Esophagus (tissue), 2 donors: ENCODE measurements around the gene NOVA2. TPM values are rescaled to one million over a fixed set of nuclear protein-coding genes. Genes with fewer than 3 reads are reported as not detected.

Experiments used
- H3K27ac ChIP-seq, 2 donors: one replicate each; pipeline ENCODE4 v1.5.1; 2013; ENCODE audit warnings: low read depth in 2 of 2, mild to moderate bottlenecking in 2 of 2, inconsistent platforms in 1 of 2, low read length in 1 of 2, moderate library complexity in 1 of 2
- H3K27me3 ChIP-seq, 2 donors: one replicate each; pipeline ENCODE4 v1.6.1; 2013; ENCODE audit warnings: low read length in 2 of 2, control low read depth in 1 of 2, mild to moderate bottlenecking in 1 of 2; ENCODE audit not compliant: insufficient read depth in 2 of 2, control insufficient read depth in 1 of 2
- H3K36me3 ChIP-seq, 2 donors: one replicate each; pipeline ENCODE4 v1.6.1; 2013; ENCODE audit warnings: low read length in 1 of 2; ENCODE audit not compliant: control insufficient read depth in 2 of 2, insufficient read depth in 2 of 2
- H3K4me1 ChIP-seq, 2 donors: one replicate each; pipeline ENCODE4 v1.6.1; 2013; ENCODE audit warnings: low read length in 1 of 2; ENCODE audit not compliant: control insufficient read depth in 2 of 2, insufficient read depth in 2 of 2
- H3K4me3 ChIP-seq, 2 donors: one replicate each; pipeline ENCODE4 v1.5.1; 2013; ENCODE audit warnings: low read length in 2 of 2, mild to moderate bottlenecking in 2 of 2, low read depth in 1 of 2, moderate library complexity in 1 of 2
- H3K9me3 ChIP-seq, 2 donors: one replicate each; pipeline ENCODE4 v1.6.1; 2013; ENCODE audit warnings: mild to moderate bottlenecking in 2 of 2, low read depth in 1 of 2, low read length in 1 of 2, moderate library complexity in 1 of 2; ENCODE audit not compliant: control insufficient read depth in 2 of 2, insufficient read depth in 1 of 2
- WGBS, 2 donors: extraction: QIAGEN DNeasy Blood & Tissue Kit; methylation state at CpG; one replicate each; pipeline ENCODE4 v1.1.7; 2013; 5-methylcytosine and 5-hydroxymethylcytosine counted together
- polyA plus RNA-seq, 2 donors: library from polyadenylated mRNA; stranded (reverse); fragments of 200-250 nt; gene quantifications; one replicate each; pipeline ENCODE4 v1.2.3, GENCODE V29; 2013
- donor health status: healthy with polysubstance abuse.
- donor health status: Bipolar disorder and iron deficiency.

NOVA2 gene
- polyA plus RNA-seq, 2 donors, result 0.31 to 1.0 TPM

DNA sequence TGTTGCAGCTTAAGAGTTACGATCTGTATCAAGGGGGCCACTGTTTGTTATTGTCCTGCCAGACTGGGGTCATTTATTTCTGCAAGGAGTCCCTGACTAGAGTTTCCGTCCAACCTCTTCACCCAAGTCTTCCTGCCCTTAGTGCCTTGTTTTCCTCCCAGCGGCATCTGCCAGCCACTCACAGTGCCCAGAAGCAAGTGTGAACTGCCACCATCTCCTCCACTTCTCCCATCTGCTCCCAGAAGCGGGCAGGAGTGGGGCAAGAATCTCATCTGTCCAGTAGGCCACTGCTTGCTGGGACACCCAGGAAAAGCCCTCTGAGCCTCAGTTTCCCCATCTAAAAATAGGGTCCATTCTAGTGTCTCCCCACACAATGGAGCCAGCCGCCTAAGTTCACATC lies 4.0 kb downstream of the NOVA2 start:
- Histone ChIP-seq H3K27me3 (peaks cover 0 to 13% of the 10 kb centered on the region in 2 donors), H3K9me3 (peaks cover 0 to 4% of the 10 kb centered on the region in 2 donors), H3K27ac (no peak overlapping the region), H3K4me1 (peaks cover 0 to 2% of the 10 kb centered on the region in 2 donors), H3K4me3 (no peak overlapping the region), H3K36me3 (no peaks in the 10 kb centered on the region)
- 62 to 64% methylated on average over 5 of the region's 5 CpGs for WGBS, 2 donors

DNA sequence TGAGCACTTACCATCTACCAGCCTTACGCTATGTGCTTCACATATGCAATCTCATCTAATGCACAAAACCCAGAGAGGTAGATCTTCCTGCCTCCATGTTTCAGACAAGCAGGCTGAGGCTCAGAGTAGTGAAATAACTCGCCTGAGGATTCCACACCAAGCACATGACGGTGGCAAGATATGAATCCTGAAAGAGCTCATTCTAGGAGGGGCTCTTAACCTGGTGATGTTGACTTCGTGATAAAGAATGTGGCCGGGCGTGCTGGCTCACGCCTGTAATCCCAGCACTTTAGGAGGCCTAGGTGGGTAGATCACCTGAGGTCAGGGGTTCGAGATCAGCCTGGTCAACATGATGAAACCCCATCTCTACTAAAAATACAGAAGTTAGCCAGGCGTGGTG lies 5.0 kb downstream of the NOVA2 start:
- H3K4me3 ChIP-seq, result no peak overlapping the region
- H3K27me3 ChIP-seq, result peaks cover 0 to 5% of the 10 kb centered on the region in 2 donors
- no peaks in the 10 kb centered on the region for H3K36me3 ChIP-seq
- peaks cover 0 to 4% of the 10 kb centered on the region in 2 donors for H3K9me3 ChIP-seq
- no peak overlapping the region for H3K27ac ChIP-seq
- WGBS, 2 donors, result 65 to 66% methylated on average over 9 of the region's 9 CpGs
- peaks cover 0 to 2% of the 10 kb centered on the region in 2 donors for H3K4me1 ChIP-seq

DNA sequence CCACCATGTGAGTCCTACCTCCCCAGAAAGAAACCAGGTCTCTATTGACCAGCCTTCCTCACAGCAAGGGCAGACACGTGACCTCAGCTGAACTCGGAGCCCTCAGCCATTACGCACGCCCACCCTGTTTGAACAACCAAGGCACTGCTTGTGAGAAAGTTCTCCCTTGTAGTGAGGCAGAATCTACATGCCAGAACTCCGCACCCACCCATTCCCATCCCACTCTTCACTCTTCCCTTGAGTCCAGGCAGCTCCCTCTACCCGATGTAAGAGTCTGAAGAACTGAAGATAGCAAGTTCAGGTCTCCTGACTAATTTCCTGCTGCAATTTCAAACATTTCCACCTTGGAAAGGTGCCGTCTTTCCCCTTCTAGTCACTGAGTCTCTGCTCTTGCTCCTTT lies 6.4 kb downstream of the NOVA2 start:
- Histone ChIP-seq H3K27me3 (peaks cover 0 to 5% of the 10 kb centered on the region in 2 donors), H3K9me3 (peaks cover 0 to 4% of the 10 kb centered on the region in 2 donors), H3K4me1 (no peaks in the 10 kb centered on the region), H3K27ac (no peak overlapping the region), H3K4me3 (no peak overlapping the region), H3K36me3 (no peaks in the 10 kb centered on the region)
- WGBS, 2 donors, result 51 to 55% methylated on average over 7 of the region's 7 CpGs

DNA sequence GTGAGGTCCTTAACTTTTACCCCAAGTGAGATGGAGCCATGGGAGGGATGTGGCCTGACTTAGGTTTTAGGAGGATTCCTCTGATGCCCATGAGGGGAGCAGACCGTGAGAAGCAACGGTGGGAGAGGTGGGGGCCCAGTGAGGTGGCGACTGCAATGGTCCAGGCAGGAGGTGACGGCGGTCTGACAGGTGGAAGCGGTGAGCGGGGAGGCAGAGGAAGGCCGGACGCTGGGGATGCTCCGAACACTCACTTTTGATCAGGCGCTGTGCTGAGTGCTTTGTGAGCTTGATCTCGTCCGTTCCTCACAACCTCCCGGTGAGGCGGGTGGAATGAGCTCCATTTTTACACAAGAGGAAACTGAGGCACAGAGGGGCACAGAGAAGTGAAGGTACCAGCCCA lies 11.6 kb downstream of the NOVA2 start:
- Histone ChIP-seq H3K36me3 (no peaks in the 10 kb centered on the region), H3K4me3 (no peak overlapping the region), H3K4me1 (peaks cover 0 to 4% of the 10 kb centered on the region in 2 donors), H3K9me3 (peaks cover 0 to 3% of the 10 kb centered on the region in 2 donors), H3K27me3 (no peaks in the 10 kb centered on the region), H3K27ac (no peak overlapping the region)
- WGBS, 2 donors, result 83 to 87% methylated on average over 15 of the region's 15 CpGs

DNA sequence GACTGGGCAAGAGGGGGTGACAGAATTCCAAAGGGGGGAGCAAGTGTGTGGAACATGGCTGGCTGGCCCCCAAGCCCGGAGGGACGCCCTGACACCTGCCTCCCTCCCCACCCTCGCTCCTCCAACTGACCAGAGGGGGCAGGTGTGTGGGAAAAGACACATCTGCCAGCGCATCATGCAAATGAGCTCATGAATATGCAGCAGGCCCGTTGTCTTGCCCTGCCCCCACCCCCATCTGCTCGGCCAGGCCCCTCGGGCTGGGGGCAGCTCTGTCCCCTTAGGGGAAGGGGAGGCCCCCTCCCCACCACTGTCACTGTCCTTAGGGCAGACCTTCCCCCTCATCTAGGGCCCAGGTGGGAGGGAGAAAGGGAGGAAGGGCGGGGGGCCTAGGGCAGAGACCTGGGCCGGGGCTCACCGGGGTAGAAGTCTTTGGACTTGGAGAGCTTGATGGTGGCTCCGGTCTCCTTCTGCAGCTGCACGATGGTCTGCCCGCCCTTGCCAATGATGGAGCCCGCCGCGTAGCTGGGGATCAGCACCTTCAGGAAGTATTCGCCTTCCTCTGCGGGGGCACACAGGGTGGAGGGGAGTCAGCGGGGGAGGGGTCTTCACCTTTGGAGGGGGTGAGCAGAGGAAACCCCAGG lies 12.9 kb downstream of the NOVA2 start:
- no peak overlapping the region for H3K27ac ChIP-seq
- no peak overlapping the region for H3K4me3 ChIP-seq
- H3K4me1 ChIP-seq, result peaks cover 0 to 4% of the 10 kb centered on the region in 2 donors
- peaks cover 0 to 3% of the 10 kb centered on the region in 2 donors for H3K9me3 ChIP-seq
- H3K27me3 ChIP-seq, result no peaks in the 10 kb centered on the region
- no peaks in the 10 kb centered on the region for H3K36me3 ChIP-seq
- 17 to 25% methylated on average over 18 to 19 of the region's 19 CpGs for WGBS, 2 donors

DNA sequence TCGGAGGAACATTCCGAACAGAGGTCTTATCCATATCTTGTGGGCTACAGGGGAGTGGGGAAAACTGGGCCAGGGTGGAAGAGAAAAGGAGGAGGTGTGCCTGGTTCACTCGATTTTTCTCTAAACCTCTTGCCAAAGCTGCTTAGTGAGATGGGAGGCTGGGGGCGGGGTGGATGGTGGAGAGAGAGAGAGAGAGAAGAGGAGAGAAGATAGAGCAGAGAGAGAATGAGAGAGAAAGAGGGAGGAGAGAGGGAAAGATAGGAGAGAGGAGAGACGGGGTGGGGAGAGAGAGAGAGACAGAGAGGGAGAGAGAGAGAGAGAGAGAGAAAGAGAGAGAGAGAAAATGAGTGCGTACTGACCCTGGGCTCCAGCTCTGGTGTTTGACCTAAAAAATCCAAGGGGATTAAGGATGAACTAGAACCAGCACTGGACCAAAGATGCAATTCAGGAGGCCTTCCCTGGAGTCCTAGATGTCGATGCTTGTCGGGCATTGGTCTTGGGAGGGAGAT lies 14.1 kb downstream of the NOVA2 start:
- Histone ChIP-seq H3K9me3 (peaks cover 0 to 3% of the 10 kb centered on the region in 2 donors), H3K4me1 (peaks cover 0 to 4% of the 10 kb centered on the region in 2 donors), H3K27me3 (no peaks in the 10 kb centered on the region), H3K27ac (peak overlapping the region in 1 of 2 donors; percentile 35), H3K4me3 (no peak overlapping the region), H3K36me3 (no peaks in the 10 kb centered on the region)
- 59 to 64% methylated on average over 8 of the region's 8 CpGs for WGBS, 2 donors

DNA sequence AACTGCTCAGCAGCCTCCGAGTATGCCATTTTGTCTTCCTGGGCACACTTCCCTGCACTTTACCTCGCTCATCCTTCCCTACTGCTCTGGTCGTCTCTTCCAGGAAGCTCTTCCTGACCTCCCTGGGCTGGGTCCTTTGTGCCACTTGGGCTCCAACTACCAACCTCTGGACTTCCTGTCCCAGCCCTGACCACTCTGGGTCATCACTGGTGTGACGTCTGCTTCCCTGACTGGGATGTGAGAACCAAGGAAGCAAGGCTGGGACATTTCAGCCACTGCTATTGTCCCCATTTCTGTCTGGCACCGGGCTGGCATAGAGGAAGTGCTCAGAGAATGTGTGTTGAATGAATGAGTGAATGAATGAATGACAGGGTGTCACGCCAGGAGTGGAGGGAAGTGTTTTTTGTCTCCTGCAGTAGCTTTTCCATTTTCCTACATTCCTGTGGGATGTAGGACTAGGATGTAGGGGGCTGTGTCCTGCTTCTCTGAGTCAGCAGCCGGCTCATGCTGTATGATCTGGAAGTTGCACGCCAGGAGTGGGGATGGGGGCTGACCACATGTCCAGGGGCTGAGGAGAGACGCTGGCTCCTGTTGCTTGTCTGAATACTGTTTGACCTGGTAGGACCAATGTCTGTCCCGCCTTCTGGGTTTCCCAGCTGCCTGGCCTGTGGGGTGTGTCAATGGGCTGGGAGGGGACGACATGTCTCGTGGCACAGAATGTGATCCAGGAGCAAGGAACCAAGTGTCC lies 14.7 kb downstream of the NOVA2 start:
- Histone ChIP-seq H3K4me3 (no peak overlapping the region), H3K4me1 (peaks cover 0 to 4% of the 10 kb centered on the region in 2 donors), H3K27me3 (no peaks in the 10 kb centered on the region), H3K27ac (peak overlapping the region in 1 of 2 donors; percentile 35), H3K9me3 (peaks cover 3 to 4% of the 10 kb centered on the region in 2 donors), H3K36me3 (no peaks in the 10 kb centered on the region)
- 60 to 65% methylated on average over 12 of the region's 12 CpGs for WGBS, 2 donors

DNA sequence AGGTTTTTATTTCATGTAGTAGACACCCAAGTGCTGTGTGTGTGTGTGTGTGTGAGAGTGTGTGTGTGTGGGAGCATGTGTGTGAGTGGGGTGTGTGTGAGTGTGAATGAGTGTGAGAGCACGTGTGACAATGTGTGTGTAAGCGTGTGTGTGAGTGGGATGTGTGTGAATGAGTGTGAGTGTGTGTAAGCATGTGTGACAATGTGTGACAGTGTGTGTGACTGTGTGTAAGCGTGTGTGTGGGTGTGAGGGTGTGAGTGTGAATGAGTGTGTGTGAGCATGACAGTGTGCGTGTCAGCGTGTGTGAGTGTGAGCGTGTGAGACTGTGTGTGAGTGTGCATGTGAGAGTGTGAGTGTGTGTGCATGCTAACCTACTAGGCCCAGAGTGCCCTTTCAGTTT lies 15.3 kb downstream of the NOVA2 start:
- WGBS, 2 donors, result 90 to 92% methylated on average over 6 of the region's 6 CpGs
- no peaks in the 10 kb centered on the region for H3K27me3 ChIP-seq
- H3K9me3 ChIP-seq, result peaks cover 3 to 4% of the 10 kb centered on the region in 2 donors
- no peaks in the 10 kb centered on the region for H3K36me3 ChIP-seq
- no peak overlapping the region for H3K27ac ChIP-seq
- H3K4me3 ChIP-seq, result no peak overlapping the region
- H3K4me1 ChIP-seq, result peaks cover 0 to 4% of the 10 kb centered on the region in 2 donors

DNA sequence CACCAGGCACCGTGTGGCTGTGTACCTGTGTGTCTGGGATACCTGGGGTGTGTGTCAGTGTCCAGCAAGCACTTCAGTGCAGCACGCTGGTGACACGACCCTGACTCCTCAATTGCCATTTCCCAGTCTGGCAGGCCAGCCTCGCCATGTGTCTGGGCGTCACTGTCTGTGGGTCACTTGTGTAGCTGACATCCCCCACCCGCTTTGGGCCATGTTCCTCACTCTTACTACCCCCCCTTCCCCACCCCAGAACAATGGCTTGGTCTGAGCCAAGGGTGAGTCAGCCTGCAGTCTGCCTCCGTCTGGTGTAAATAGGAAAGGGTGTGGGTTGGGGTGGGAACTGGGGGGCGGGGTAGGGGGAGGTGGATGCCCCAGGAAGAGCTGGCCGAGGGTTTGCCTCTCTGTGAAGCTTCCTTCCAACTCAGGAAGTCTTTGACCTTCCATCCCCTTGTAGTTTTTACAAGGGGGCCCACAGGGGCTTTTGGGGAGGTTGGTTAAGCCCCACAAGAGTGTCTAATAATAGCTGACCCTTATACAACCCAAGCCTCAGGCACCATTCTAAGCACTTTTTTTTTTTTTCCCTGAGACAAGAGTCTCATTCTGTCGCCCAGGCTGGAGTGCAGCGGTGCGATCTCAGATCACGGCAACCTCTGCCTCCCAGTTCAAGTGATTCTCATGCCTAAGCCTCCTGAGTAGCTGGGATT lies 17.6 kb downstream of the NOVA2 start:
- Histone ChIP-seq H3K4me1 (peaks cover 0 to 11% of the 10 kb centered on the region in 2 donors), H3K27ac (no peak overlapping the region), H3K4me3 (no peak overlapping the region)

More for the DNA sequence above, 17.6 kb downstream of the NOVA2 start:
- 43% methylated on average over 13 of the region's 13 CpGs for WGBS, 2 donors
- Histone ChIP-seq H3K27me3 (no peaks in the 10 kb centered on the region), H3K36me3 (no peaks in the 10 kb centered on the region), H3K9me3 (peaks cover 4 to 10% of the 10 kb centered on the region in 2 donors)
